ENCODE data around the gene SLC22A16.

GRCh38 chr6:110484321-110484720 is 7.9 kb upstream of the SLC22A16 start:
- TF ChIP-seq EZH2 (IDR thresholded peaks at IDR 0.05; ENCODE audit: low read depth) (no peak), CTCF (conservative IDR thresholded peaks at IDR 0.05) (no peak)

Measured in PC-9 (cell line).